Measurements from ENCODE around the gene CSH1.

The CSH1 gene

DNA sequence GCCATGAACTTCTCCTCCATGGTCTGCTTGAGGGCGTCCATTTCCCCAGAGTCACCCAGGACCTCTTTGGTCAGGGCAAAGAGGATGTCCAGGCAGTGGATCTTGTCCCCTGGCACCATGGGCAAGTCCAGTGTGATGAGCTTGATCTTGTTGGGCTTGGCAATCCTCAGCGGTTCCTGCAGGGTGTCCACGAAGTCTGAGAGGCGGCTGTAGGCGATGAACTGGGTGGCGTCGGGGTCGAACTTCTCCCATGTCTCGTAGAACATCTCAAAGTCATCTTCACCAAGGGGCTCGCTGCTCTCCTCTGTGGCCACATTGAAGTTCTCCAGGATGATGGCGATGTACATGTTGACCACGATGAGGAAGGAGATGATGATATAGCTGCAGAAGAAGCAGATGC lies 44.8 kb upstream of the CSH1 start:
- TF ChIP-seq CTCF (conservative IDR thresholded peaks at IDR 0.05; ENCODE audit: control insufficient read depth, insufficient read depth, low read depth, low read length): no peak
- no peak for DNase-seq (ENCODE audit: low read depth)
- H3K4me3 ChIP-seq (ENCODE audit: control insufficient read depth, low read depth, low read length): no peak overlapping the region

DNA sequence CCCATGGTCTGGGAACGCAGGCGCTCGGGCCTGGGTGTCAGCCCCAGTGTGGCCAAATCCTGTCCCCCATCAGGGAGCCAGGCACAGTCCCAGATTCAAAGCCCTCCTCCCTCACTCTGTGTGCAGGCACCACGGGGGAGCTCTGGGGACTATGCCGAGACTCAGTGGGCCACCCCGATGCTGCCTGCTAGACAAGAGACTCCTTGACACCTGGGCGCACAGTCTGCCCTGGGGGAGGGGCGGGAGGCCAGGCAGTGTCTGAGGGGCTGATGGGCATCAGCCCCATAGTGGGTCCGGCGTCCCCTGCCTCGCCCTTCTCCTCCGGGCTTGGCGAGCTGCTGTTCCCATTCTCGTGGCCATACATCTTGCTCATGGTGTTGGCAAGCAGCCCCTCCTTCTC lies 44.2 kb upstream of the CSH1 start:
- TF ChIP-seq CTCF (conservative IDR thresholded peaks at IDR 0.05; ENCODE audit: control insufficient read depth, insufficient read depth, low read depth, low read length): no peak
- H3K4me3 ChIP-seq (ENCODE audit: control insufficient read depth, low read depth, low read length): no peak overlapping the region
- DNase-seq (ENCODE audit: low read depth): no peak

GRCh38 chr17:63939884-63940283 lies 43.5 kb upstream of the CSH1 start:
- no peak for TF ChIP-seq CTCF (conservative IDR thresholded peaks at IDR 0.05; ENCODE audit: control insufficient read depth, insufficient read depth, low read depth, low read length)
- DNase-seq (ENCODE audit: low read depth): no peak
- no peak overlapping the region for H3K4me3 ChIP-seq (ENCODE audit: control insufficient read depth, low read depth, low read length)

DNA sequence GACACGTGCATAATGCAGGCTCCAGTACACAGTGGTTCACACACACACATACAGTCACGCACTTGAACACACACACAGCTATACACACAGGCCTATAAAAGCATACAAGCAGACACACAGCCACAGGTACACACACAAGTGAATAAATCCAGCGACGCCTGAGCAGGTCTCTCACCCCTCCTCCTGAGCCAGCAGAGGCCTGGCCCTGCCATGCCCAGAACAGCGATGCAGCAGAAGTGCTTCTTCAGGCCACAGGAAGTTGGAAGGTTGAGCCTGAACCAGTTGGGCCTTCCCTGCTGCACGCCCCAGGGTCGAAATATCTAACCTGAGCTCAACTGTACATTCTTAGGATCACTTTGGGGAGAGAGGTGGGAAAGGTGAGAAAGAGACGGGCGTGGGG lies 43.0 kb upstream of the CSH1 start:
- DNase-seq (ENCODE audit: low read depth): no peak
- H3K4me3 ChIP-seq (ENCODE audit: control insufficient read depth, low read depth, low read length): no peak overlapping the region
- no peak for TF ChIP-seq CTCF (conservative IDR thresholded peaks at IDR 0.05; ENCODE audit: control insufficient read depth, insufficient read depth, low read depth, low read length)

GRCh38 chr17:63937920-63938319 lies 41.5 kb upstream of the CSH1 start:
- H3K4me3 ChIP-seq (ENCODE audit: control insufficient read depth, low read depth, low read length): no peak overlapping the region
- no peak for TF ChIP-seq CTCF (conservative IDR thresholded peaks at IDR 0.05; ENCODE audit: control insufficient read depth, insufficient read depth, low read depth, low read length)

DNA sequence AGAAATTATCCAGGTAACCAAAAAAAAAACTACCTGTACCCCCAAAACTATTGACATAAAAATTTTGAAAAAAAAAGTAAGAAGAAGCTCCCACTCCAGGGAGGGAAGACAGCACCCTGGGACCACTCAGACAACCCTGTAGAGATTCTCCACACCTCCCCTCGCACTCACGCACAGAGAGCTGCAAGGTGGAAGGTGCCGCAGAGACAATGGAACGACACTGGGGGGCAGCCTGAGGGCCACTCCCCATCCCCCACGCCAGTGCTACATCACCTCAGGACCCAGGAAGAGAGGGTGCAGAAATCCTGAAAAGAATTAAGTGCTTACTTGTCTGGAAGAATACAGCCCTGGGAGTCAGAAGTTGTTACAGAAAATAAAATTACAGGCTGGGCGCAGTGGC lies 40.9 kb upstream of the CSH1 start:
- no peak overlapping the region for H3K4me3 ChIP-seq (ENCODE audit: control insufficient read depth, low read depth, low read length)
- no peak for DNase-seq (ENCODE audit: low read depth)
- TF ChIP-seq CTCF (conservative IDR thresholded peaks at IDR 0.05; ENCODE audit: control insufficient read depth, insufficient read depth, low read depth, low read length): no peak

More at GRCh38 chr17:63937920-63938319, 41.5 kb upstream of the CSH1 start:
- no peak for DNase-seq (ENCODE audit: low read depth)
